Stomach (tissue), 9 donors: ENCODE data around the gene SRGAP2. TPM values are rescaled to one million over a fixed set of nuclear protein-coding genes. Genes with fewer than 3 reads are reported as not detected.
"Not testable (repeated sequence)": the region's sequence is repeated elsewhere in the genome, so short reads cannot be mapped to it uniquely, and the experiment has no call there.

Experiments
- DNase-seq, 2 donors: peaks; one replicate each; pipeline versions ENCODE4 v3.0.0 to v3.0.0-alpha.2; 2013 to 2019
- H3K27ac ChIP-seq, 5 donors: fragments of 200-600 bp in 4 of 5; sonication (generic) in 4 of 5; one replicate each; pipeline ENCODE4 v1.5.1; 2013 to 2019; ENCODE audit warnings: mild to moderate bottlenecking in 1 of 5, moderate library complexity in 1 of 5
- H3K27me3 ChIP-seq, 3 donors: fragments of 200-600 bp; sonication (generic); one replicate each; pipeline ENCODE4 v1.5.1; 2017 to 2019; ENCODE audit warnings: mixed run types in 1 of 3
- H3K36me3 ChIP-seq, 4 donors: fragments of 200-600 bp; sonication (generic); 1 replicate in 3 of 4; 2 replicates in 1 of 4; pipeline ENCODE4 v1.5.1; 2016 to 2019
- H3K4me1 ChIP-seq, 4 donors: fragments of 200-600 bp; sonication (generic); one replicate each; pipeline ENCODE4 v1.5.1; 2016 to 2019
- H3K4me3 ChIP-seq, 4 donors: fragments of 200-600 bp; sonication (generic) in 3 of 4; one replicate each; pipeline ENCODE4 v1.5.1; 2016 to 2019; ENCODE audit warnings: mild to moderate bottlenecking in 1 of 4
- H3K9me3 ChIP-seq, 4 donors: fragments of 200-600 bp; sonication (generic); one replicate each; pipeline ENCODE4 v1.5.1; 2016 to 2019
- WGBS, 5 donors: extraction: QIAGEN DNeasy Blood & Tissue Kit in 3 of 5; methylation state at CpG; one replicate each; pipeline versions ENCODE4 v1.1.5 to v1.1.7; 2013 to 2018; 5-methylcytosine and 5-hydroxymethylcytosine counted together
- intact Hi-C: fragments of 100-400 bp; cut with DNase I; formaldehyde crosslinking; loops from one replicate; pipeline ENCODE4 v1.15.1; 2023; ENCODE audit warnings: low total_unique reads
- polyA plus RNA-seq, 3 donors: library from polyadenylated mRNA; stranded (reverse); fragments of 200-250 nt; gene quantifications; one replicate each; pipeline ENCODE4 v1.2.3, GENCODE V29; 2013
- total RNA-seq, 5 donors: library from RNA; depleted of rRNA; stranded (reverse); fragments of >200 nt; gene quantifications; one replicate each; pipeline versions ENCODE4 v1.1.0 to v1.2.3, GENCODE V29; 2014 to 2016
- donor health status: healthy with polysubstance abuse.
- donor health status: Bipolar disorder and iron deficiency.
- donor health status: healthy.

Gene SRGAP2
- total and polyA plus RNA-seq, 8 donors, result 5.2 to 42.2 (median 14.3) TPM

GRCh38 chr1:206246129-206246886, 43.0 kb downstream of the SRGAP2 start:
- H3K27me3 ChIP-seq, DNase-seq, intact Hi-C loops, H3K9me3 ChIP-seq, H3K4me1 ChIP-seq, H3K36me3 ChIP-seq, H3K27ac ChIP-seq, H3K4me3 ChIP-seq: not testable (repeated sequence)
- no CpG with 5 or more reads among the region's 10 CpGs for WGBS, 5 donors

- H3K27ac ChIP-seq, H3K4me1 ChIP-seq, H3K9me3 ChIP-seq, DNase-seq, H3K36me3 ChIP-seq, intact Hi-C loops, H3K4me3 ChIP-seq, H3K27me3 ChIP-seq: not testable (repeated sequence)
- WGBS, 5 donors, result 44 to 92% (median 83%) methylated on average over 1 to 2 of the region's 3 CpGs
Observed at GRCh38 chr1:206250953-206251681, 47.8 kb downstream of the SRGAP2 start.

DNA sequence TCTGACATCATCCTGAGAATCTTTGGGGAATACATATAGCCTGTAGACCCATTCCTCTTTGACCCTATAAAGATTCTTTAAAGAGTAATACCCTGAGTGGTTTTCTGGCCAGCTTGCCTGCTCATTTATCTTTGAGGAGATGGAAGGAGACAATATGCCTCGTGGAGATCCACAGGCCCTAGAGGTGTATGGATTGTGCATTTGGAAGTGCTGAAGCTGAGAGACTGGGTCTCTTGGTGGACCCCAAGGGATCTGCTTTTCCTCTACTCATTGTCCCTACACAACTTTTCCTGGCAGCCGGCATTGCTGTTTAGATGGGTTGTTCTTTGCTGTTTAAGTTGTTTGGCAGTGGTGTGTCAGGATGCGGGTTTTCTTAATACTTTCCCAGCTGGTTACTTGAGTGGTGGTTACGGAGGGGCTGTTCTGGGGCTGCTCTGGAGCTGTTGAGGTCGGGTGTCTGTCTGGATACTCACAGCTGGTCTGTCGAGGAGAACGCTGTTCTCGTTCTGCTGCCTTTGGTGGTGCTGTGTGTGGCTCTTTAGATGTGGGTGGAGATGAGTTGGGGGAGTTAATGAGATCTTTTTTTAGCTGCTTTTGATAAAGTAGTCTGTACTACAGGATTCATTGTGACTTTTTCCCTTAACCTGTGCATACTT, 49.5 kb downstream of the SRGAP2 start:
- H3K4me1 ChIP-seq, H3K27me3 ChIP-seq, intact Hi-C loops, H3K4me3 ChIP-seq, H3K27ac ChIP-seq, H3K9me3 ChIP-seq, H3K36me3 ChIP-seq: not testable (repeated sequence)
- DNase-seq, result peak in 1 of 2 donors; percentile 29
- WGBS, 5 donors, result 73 to 87% (median 81%) methylated on average over 7 of the region's 8 CpGs; no CpG with 5 or more reads in 1 of the 5 donors

Other genes starting within 250 kb of the SRGAP2 start
- gene RAB7B, start 200.1 kb upstream of the SRGAP2 start, total RNA-seq, result 10 to 100 TPM in 1 of 5 donors, 1 to 10 TPM in 2, under 1 TPM in 1, not detected in 1; 0.89 to 14.0 (median 4.6) TPM
- gene RAB7B, start 200.1 kb upstream of the SRGAP2 start, polyA plus RNA-seq, result 1 to 10 TPM; 3.4 to 8.2 (median 6.2) TPM
- 100 to 1,000 TPM in 3 of 5 donors, 10 to 100 TPM in 1, 1 to 10 TPM in 1; 6.7 to 966 (median 142) TPM for gene CTSE, start 179.6 kb upstream of the SRGAP2 start, total RNA-seq
- 100 to 1,000 TPM in 2 of 3 donors, 10 to 100 TPM in 1; 40.2 to 361 (median 133) TPM for gene CTSE, start 179.6 kb upstream of the SRGAP2 start, polyA plus RNA-seq
- 1 to 10 TPM in 1 of 5 donors, under 1 TPM in 2, not detected in 2; 0.87 to 3.1 (median 0.89) TPM for gene RHEX, start 150.4 kb upstream of the SRGAP2 start, total RNA-seq
- gene RHEX, start 150.4 kb upstream of the SRGAP2 start, polyA plus RNA-seq, result 10 to 100 TPM in 1 of 3 donors, 1 to 10 TPM in 1, under 1 TPM in 1; 0.83 to 10.5 (median 2.4) TPM
- 1 to 10 TPM in 2 of 5 donors, under 1 TPM in 1, not detected in 2; 0.29 to 1.3 (median 1.3) TPM for gene AVPR1B, start 86.2 kb upstream of the SRGAP2 start, total RNA-seq
- gene AVPR1B, start 86.2 kb upstream of the SRGAP2 start, polyA plus RNA-seq, result under 1 TPM in 1 of 3 donors, not detected in 2; 0.31 TPM
- gene FAM72A, start 702 bp upstream of the SRGAP2 start, total RNA-seq, result 1 to 10 TPM in 3 of 5 donors, not detected in 2; 1.0 to 2.6 (median 1.4) TPM
- 1 to 10 TPM; 1.2 to 3.1 (median 2.6) TPM for gene FAM72A, start 702 bp upstream of the SRGAP2 start, polyA plus RNA-seq